Measurements from ENCODE around the gene PDGFA.

DNA sequence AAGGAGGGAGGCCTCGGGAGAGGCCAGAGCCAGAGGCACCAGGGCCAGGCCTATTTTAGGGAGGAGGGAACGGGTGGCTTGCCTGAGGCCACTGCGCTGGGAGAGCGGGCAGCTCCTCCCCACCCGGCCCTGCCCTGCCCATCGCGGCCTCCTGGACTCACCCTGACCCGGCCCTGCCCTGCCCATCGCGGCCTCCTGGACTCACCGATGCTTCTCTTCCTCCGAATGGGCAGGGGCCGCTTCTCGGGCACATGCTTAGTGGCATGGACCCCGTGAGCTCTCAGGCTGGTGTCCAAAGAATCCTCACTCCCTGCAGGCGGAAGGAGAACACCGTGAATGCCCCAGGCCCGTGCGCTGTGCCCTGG, 7.5 kb downstream of the PDGFA start:
- TF ChIP-seq, protein P1, sequence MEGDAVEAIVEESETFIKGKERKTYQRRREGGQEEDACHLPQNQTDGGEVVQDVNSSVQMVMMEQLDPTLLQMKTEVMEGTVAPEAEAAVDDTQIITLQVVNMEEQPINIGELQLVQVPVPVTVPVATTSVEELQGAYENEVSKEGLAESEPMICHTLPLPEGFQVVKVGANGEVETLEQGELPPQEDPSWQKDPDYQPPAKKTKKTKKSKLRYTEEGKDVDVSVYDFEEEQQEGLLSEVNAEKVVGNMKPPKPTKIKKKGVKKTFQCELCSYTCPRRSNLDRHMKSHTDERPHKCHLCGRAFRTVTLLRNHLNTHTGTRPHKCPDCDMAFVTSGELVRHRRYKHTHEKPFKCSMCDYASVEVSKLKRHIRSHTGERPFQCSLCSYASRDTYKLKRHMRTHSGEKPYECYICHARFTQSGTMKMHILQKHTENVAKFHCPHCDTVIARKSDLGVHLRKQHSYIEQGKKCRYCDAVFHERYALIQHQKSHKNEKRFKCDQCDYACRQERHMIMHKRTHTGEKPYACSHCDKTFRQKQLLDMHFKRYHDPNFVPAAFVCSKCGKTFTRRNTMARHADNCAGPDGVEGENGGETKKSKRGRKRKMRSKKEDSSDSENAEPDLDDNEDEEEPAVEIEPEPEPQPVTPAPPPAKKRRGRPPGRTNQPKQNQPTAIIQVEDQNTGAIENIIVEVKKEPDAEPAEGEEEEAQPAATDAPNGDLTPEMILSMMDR (IDR thresholded peaks at IDR 0.05): no peak
- no peak for TF ChIP-seq POLR2AphosphoS5 (IDR thresholded peaks at IDR 0.05)
